IPS-20b (cell line): ENCODE measurements around the gene PRKCE.

Experiments used
- H3K27ac ChIP-seq: one replicate; pipeline ENCODE4 v1.5.1; 2013; ENCODE audit warnings: low read length
- H3K27me3 ChIP-seq: 2 replicates; pipeline ENCODE4 v1.6.1; 2013; ENCODE audit warnings: mild to moderate bottlenecking, low read length, inconsistent platforms; ENCODE audit not compliant: insufficient read depth
- H3K36me3 ChIP-seq: 2 replicates; pipeline ENCODE4 v1.6.1; 2013; ENCODE audit warnings: low read depth, mild to moderate bottlenecking, inconsistent platforms, low read length, moderate library complexity; ENCODE audit not compliant: insufficient read depth
- H3K4me1 ChIP-seq: 2 replicates; pipeline ENCODE4 v1.6.1; 2013; ENCODE audit warnings: mild to moderate bottlenecking, control low read depth, inconsistent platforms, low read length, moderate library complexity; ENCODE audit not compliant: insufficient read depth
- H3K4me3 ChIP-seq: 2 replicates; pipeline ENCODE4 v1.5.1; 2013; ENCODE audit warnings: mild to moderate bottlenecking, low read length, inconsistent platforms
- H3K9ac ChIP-seq: 2 replicates; pipeline ENCODE4 v1.6.1; 2013; ENCODE audit warnings: low read depth, mild to moderate bottlenecking, inconsistent platforms, low read length, moderate library complexity
- H3K9me3 ChIP-seq: 2 replicates; pipeline ENCODE4 v1.6.1; 2013; ENCODE audit warnings: mild to moderate bottlenecking, low read depth, low read length, inconsistent platforms; ENCODE audit not compliant: insufficient read depth

Gene PRKCE

DNA sequence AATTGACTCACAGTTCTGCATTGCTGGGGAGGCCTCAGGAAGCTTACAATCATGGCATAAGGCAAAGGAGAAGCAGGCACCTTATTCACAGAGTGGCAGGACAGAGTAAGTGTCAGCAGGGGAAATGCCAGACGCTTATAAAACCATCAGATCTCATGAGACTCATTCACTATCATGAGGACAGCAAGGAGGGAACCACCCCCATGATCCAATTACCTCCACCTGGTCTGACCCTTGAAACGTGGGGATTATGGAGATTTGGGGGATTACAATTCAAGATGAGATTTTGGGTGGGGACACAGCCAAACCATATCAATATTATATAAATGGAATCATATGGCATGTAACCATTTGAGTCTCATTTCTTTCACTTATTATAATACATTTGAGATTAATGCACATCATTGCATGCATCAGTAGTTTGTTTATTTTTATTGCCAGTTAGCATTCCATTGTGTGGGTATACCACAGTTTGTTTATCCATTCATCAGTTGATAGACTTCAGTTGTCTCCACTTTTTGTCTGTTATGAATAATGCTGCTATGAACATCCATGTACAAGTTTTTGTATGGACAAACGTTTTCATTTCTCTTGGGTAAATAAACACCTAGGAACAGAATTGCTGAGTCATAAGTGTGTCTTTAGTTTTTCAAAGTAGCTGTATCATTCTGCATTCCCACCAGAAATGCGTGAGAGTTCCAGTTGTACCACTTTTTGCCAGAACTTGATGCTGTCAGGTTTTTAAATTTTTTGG is 34.6 kb upstream of the PRKCE start:
- Histone ChIP-seq H3K36me3 (no peaks in the 10 kb centered on the region), H3K27ac (no peak overlapping the region), H3K27me3 (no peaks in the 10 kb centered on the region), H3K4me3 (no peak overlapping the region), H3K9ac (no peak overlapping the region), H3K4me1 (no peaks in the 10 kb centered on the region; the same call in 1 of the 2 replicates), H3K9me3 (no peaks in the 10 kb centered on the region)

- Histone ChIP-seq H3K9ac (no peak overlapping the region), H3K4me1 (no peaks in the 10 kb centered on the region; the same call in 1 of the 2 replicates), H3K27me3 (no peaks in the 10 kb centered on the region), H3K27ac (no peak overlapping the region), H3K36me3 (no peaks in the 10 kb centered on the region), H3K4me3 (no peak overlapping the region), H3K9me3 (no peaks in the 10 kb centered on the region)
These were observed 34.0 kb upstream of the PRKCE start for GRCh38 chr2:45617496-45617895.

DNA sequence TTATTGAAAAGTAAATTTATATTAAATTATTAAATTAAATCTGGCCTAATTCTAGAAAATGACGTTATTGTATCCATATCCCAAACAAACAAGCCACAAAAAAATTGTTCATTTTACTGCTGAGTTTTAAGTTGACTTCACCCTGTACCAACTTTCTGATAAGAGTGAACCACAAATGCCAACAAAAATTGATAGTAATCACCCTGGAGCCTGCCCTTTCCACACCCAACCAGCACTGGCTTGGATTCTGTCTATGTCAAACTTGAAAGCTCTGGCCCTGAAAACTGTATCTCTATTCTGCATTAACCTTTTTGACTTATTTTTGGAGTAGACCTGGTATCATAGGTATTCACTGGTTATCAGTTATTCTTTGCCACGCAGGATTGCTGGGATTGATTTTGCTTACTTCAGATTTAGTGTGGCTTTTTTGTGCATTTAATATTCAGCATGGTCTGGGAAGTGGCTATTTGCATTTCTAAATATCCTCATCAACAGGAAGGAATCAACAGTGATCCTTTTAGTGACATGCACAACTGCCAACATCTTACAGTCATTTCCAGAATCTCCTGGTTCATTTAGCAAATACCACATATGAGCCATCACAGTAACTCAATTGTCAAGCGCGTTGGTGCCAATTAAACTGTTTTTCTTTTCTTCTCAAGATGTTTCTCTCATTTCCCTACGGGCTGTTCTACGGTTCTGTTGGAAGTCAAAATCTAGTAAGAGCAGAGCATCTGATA is 29.0 kb upstream of the PRKCE start:
- Histone ChIP-seq H3K27me3 (no peaks in the 10 kb centered on the region), H3K4me3 (no peak overlapping the region), H3K4me1 (no peaks in the 10 kb centered on the region), H3K27ac (no peak overlapping the region), H3K9ac (no peak overlapping the region), H3K9me3 (no peaks in the 10 kb centered on the region), H3K36me3 (no peaks in the 10 kb centered on the region)

- H3K9me3 ChIP-seq: no peaks in the 10 kb centered on the region
- no peak overlapping the region for H3K27ac ChIP-seq
- no peaks in the 10 kb centered on the region for H3K4me1 ChIP-seq
- no peak overlapping the region for H3K9ac ChIP-seq
- no peaks in the 10 kb centered on the region for H3K27me3 ChIP-seq
- no peak overlapping the region for H3K4me3 ChIP-seq
- no peaks in the 10 kb centered on the region for H3K36me3 ChIP-seq
These were observed 28.4 kb upstream of the PRKCE start for GRCh38 chr2:45623098-45623497.

GRCh38 chr2:45625824-45626223 is 25.7 kb upstream of the PRKCE start:
- no peak overlapping the region for H3K9ac ChIP-seq
- H3K4me3 ChIP-seq: no peak overlapping the region
- H3K27me3 ChIP-seq: no peaks in the 10 kb centered on the region

DNA sequence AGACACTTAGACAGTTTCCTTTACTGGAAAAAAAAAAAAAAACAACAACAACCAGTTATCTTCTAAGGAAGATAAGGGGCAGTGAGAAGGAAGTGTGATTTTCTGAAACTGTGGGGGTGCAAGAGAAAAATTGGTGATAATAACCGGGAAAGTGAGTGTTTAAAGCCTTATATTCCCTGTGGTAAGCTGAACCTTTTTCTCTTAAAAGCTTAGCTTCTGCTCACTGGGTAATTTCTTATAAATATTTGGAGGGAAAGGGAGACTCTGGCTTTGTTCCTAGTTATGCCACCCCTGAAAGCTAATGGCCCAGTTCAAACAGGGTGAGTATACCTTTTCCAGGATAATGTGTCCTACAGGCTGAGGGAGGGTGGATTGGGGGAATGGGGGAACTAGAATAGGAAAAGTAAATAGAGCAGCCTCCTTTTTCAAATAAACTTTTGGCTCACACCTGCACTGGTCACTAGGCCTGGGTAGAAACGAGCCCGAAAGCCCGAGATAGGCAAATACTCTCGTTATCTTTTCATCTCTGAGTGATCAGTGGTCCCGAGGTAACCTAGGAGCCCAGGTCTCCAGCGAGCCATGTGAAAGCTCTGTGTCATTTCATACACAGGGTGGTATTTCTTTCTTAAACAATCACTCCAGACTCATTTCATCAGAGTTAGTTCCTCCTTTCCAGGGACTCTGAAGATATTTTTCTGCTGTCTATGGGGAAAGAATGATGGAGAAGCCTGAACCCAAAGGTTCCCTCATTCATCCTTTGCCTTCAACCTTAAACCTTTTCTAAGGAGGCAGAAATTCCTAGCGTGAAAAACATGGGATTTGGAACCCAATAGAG is 24.9 kb upstream of the PRKCE start:
- Histone ChIP-seq H3K4me3 (no peak overlapping the region), H3K36me3 (no peaks in the 10 kb centered on the region), H3K4me1 (peaks cover 8% of the 10 kb centered on the region), H3K9me3 (no peaks in the 10 kb centered on the region), H3K27me3 (no peaks in the 10 kb centered on the region), H3K27ac (no peak overlapping the region), H3K9ac (no peak overlapping the region)

More at GRCh38 chr2:45625824-45626223, 25.7 kb upstream of the PRKCE start:
- Histone ChIP-seq H3K9me3 (no peaks in the 10 kb centered on the region), H3K4me1 (peaks cover under 1% of the 10 kb centered on the region; the same call in 1 of the 2 replicates), H3K36me3 (no peaks in the 10 kb centered on the region), H3K27ac (no peak overlapping the region)

DNA sequence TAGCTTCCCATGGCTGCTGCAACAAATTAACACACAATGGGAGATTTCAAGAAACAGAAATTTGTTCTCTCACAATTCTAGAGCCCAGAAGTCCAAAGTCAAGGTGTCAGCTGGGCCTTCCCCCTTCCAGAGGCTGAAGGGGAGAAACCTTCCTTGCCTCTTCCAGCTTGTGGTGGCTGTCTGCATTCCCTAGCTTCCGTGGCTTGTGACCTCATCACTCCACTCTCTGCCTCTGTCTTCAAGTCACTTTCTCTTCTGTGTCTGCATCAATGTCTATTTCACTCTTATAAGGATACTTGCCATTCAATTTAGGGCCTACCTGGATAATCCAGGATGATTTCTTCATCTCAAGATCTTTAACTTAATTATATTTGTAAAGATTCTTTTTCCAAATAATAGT is 23.6 kb upstream of the PRKCE start:
- no peak overlapping the region for H3K9ac ChIP-seq
- H3K4me3 ChIP-seq: no peak overlapping the region
- peaks cover 17% of the 10 kb centered on the region for H3K4me1 ChIP-seq
- H3K27ac ChIP-seq: no peak overlapping the region
- H3K36me3 ChIP-seq: no peaks in the 10 kb centered on the region
- H3K27me3 ChIP-seq: no peaks in the 10 kb centered on the region
- H3K9me3 ChIP-seq: no peaks in the 10 kb centered on the region

GRCh38 chr2:45629971-45630370 is 21.5 kb upstream of the PRKCE start:
- Histone ChIP-seq H3K9ac (no peak overlapping the region), H3K4me3 (no peak overlapping the region), H3K9me3 (no peaks in the 10 kb centered on the region), H3K4me1 (peaks cover 17% of the 10 kb centered on the region), H3K27ac (no peak overlapping the region), H3K36me3 (no peaks in the 10 kb centered on the region), H3K27me3 (no peaks in the 10 kb centered on the region)

DNA sequence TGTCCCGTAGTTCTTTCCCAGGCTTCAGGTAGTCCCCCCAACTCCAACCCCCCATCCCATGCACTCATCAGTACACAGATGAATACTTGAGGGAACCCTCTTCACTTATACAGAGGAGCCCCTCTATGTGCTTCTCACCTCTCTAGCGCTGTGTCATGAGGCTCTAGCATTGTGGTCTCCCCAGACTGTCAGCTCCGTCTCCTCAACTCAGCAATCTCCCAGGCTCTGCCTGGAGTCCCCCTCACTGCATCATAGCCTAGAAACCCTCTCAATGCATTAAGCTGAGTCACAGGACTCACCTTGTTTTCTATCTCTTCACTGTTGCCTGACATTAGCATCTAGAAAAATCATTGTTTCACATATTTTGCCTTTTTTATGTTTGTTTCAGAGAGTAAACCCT is 20.2 kb upstream of the PRKCE start:
- peak overlapping the region; percentile 39; the same call in 1 of the 2 replicates for H3K9ac ChIP-seq
- no peak overlapping the region for H3K27ac ChIP-seq
- no peak overlapping the region for H3K4me3 ChIP-seq
- no peaks in the 10 kb centered on the region for H3K36me3 ChIP-seq
- no peaks in the 10 kb centered on the region for H3K27me3 ChIP-seq
- H3K4me1 ChIP-seq: peaks cover 17% of the 10 kb centered on the region
- no peaks in the 10 kb centered on the region for H3K9me3 ChIP-seq

GRCh38 chr2:45631955-45632354 is 19.5 kb upstream of the PRKCE start:
- Histone ChIP-seq H3K27ac (no peak overlapping the region), H3K36me3 (no peaks in the 10 kb centered on the region), H3K4me3 (no peak overlapping the region), H3K4me1 (peaks cover 17% of the 10 kb centered on the region), H3K9ac (peak overlapping the region; percentile 35; the same call in 1 of the 2 replicates), H3K9me3 (no peaks in the 10 kb centered on the region), H3K27me3 (no peaks in the 10 kb centered on the region)

DNA sequence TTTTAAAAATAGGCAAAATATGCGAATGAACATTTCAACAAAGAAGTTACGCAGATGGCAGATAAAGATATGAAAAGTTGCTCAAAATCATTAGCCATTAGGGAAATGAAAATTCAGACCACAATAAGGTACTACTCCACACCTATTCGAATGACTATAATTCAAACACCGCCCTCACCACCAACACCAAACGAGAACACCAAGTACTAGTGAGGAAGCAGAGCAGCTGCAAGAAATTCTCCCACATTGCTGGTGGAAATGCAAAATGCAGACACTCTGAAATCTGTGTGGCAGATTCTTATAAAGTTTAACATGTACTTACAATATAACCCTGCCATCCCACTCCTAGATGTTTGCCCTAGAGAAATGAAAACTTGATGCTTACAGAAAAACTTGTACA is 17.3 kb upstream of the PRKCE start:
- Histone ChIP-seq H3K9ac (no peak overlapping the region), H3K27ac (no peak overlapping the region), H3K4me3 (no peak overlapping the region), H3K4me1 (peaks cover 17% of the 10 kb centered on the region), H3K27me3 (no peaks in the 10 kb centered on the region), H3K9me3 (no peaks in the 10 kb centered on the region), H3K36me3 (no peaks in the 10 kb centered on the region)
